H1 (cell line): ENCODE measurements around the gene PPM1L.

Source experiments
- ATF3 ChIP-seq: IDR thresholded peaks from 2 replicates; pipeline ENCODE4 v1.6.1; 2011; ENCODE audit warnings: low read depth, mild to moderate bottlenecking, low read length; ENCODE audit not compliant: insufficient read depth
- CEBPB ChIP-seq: IDR thresholded peaks from 2 replicates; pipeline ENCODE4 v1.6.1; 2012; ENCODE audit warnings: low read depth, low read length
- CREB1 ChIP-seq: IDR thresholded peaks from 2 replicates; pipeline ENCODE4 v1.6.1; 2012; ENCODE audit warnings: inconsistent platforms
- EP300 ChIP-seq, 2 experiments: IDR thresholded peaks; 1 replicate in 1 of 2; 2 replicates in 1 of 2; pipeline ENCODE4 v1.6.1; 2011 to 2012; ENCODE audit warnings: low read depth in 2 of 2, low read length in 2 of 2, mild to moderate bottlenecking in 2 of 2, borderline replicate concordance in 1 of 2, inconsistent platforms in 1 of 2, moderate library complexity in 1 of 2
- EZH2 ChIP-seq: fragments of 200-600 bp; sonication (generic); IDR thresholded peaks from 2 replicates; pipeline ENCODE4 v1.7.1; 2012; ENCODE audit warnings: low read depth, mild to moderate bottlenecking, moderate library complexity, low read length, inconsistent platforms; ENCODE audit not compliant: severe bottlenecking
- HDAC6 ChIP-seq: IDR thresholded peaks from one replicate; pipeline ENCODE4 v1.7.1; 2012; ENCODE audit warnings: low read depth, mild to moderate bottlenecking, inconsistent platforms, low read length, moderate library complexity
- JUND ChIP-seq: IDR thresholded peaks from 2 replicates; pipeline ENCODE4 v1.6.1; 2011; ENCODE audit warnings: mild to moderate bottlenecking, improper control_type of control experiment, low read length
- POLR2A ChIP-seq, 2 experiments: IDR thresholded peaks; 1 replicate in 1 of 2; 2 replicates in 1 of 2; pipeline ENCODE4 v1.6.1; 2011; ENCODE audit warnings: low read depth in 2 of 2, low read length in 2 of 2, mild to moderate bottlenecking in 2 of 2; ENCODE audit errors: control extremely low read depth in 1 of 2
- RBBP5 ChIP-seq: IDR thresholded peaks from 2 replicates; pipeline ENCODE4 v1.7.1; 2012; ENCODE audit warnings: low read depth, mild to moderate bottlenecking, inconsistent platforms, low read length, moderate library complexity, borderline replicate concordance
- RFX5 ChIP-seq: IDR thresholded peaks from 2 replicates; pipeline ENCODE4 v1.6.1; 2011; ENCODE audit warnings: low read depth, low read length, improper control_type of control experiment, borderline replicate concordance
- SIN3A ChIP-seq, 2 experiments: IDR thresholded peaks in 1 of 2; conservative IDR thresholded peaks in 1 of 2; 2 replicates each; pipeline ENCODE4 v1.6.1; 2011 to 2012; ENCODE audit warnings: low read length in 2 of 2, improper control_type of control experiment in 1 of 2, low read depth in 1 of 2, mild to moderate bottlenecking in 1 of 2
- TF ChIP-seq, protein P1 (sequence below), 3 experiments: IDR thresholded peaks; 1 replicate in 2 of 3; 2 replicates in 1 of 3; pipeline versions ENCODE4 v1.5.1 to v1.6.1; 2011; ENCODE audit warnings: low read length in 3 of 3, mild to moderate bottlenecking in 3 of 3, inconsistent platforms in 2 of 3, low read depth in 1 of 3, moderate library complexity in 1 of 3; ENCODE audit not compliant: insufficient read depth in 1 of 3; ENCODE audit errors: control extremely low read depth in 1 of 3
- TF ChIP-seq, protein P2 (sequence below): IDR thresholded peaks from 2 replicates; pipeline ENCODE4 v1.6.1; 2011; ENCODE audit warnings: low read length, improper control_type of control experiment

DNA sequence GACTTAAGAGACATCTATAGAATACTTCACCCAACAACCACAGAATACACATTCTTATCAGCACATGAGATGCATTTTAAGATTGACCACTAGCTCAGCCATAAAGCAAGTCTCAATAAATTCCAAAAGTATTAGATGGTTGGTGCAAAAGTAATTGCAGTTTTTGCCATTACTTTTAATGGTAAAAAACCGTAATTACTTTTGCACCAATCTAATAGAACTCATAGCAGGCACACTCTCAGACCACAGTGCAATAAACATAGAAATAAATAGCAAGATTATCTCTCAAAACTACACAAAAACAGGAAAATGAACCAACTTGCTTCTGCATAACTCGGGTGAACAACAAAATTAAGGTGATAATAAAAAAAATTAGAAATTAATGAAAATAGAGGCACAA lies 33.7 kb upstream of the PPM1L start:
- TF ChIP-seq HDAC6 (no peak), EP300 (IDR thresholded peaks at IDR 0.05; ENCODE audit: borderline replicate concordance in 1 of 2, low read depth in 2 of 2, low read length in 2 of 2) (no peak), JUND (no peak), POLR2A (IDR thresholded peaks at IDR 0.05; ENCODE audit: control extremely low read depth in 1 of 2, low read depth in 2 of 2, low read length in 2 of 2) (no peak), CEBPB (no peak), EZH2 (no peak), ATF3 (no peak), RBBP5 (no peak), CREB1 (no peak), SIN3A (conservative IDR thresholded peaks at IDR 0.05 in 1 of 2, IDR thresholded peaks at IDR 0.05 in 1 of 2; ENCODE audit: low read depth in 1 of 2, low read length in 2 of 2) (no peak), RFX5 (no peak)
- TF ChIP-seq, protein P1, sequence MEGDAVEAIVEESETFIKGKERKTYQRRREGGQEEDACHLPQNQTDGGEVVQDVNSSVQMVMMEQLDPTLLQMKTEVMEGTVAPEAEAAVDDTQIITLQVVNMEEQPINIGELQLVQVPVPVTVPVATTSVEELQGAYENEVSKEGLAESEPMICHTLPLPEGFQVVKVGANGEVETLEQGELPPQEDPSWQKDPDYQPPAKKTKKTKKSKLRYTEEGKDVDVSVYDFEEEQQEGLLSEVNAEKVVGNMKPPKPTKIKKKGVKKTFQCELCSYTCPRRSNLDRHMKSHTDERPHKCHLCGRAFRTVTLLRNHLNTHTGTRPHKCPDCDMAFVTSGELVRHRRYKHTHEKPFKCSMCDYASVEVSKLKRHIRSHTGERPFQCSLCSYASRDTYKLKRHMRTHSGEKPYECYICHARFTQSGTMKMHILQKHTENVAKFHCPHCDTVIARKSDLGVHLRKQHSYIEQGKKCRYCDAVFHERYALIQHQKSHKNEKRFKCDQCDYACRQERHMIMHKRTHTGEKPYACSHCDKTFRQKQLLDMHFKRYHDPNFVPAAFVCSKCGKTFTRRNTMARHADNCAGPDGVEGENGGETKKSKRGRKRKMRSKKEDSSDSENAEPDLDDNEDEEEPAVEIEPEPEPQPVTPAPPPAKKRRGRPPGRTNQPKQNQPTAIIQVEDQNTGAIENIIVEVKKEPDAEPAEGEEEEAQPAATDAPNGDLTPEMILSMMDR (IDR thresholded peaks at IDR 0.05; ENCODE audit: control extremely low read depth in 1 of 3, insufficient read depth in 1 of 3, low read depth in 1 of 3, low read length in 3 of 3) = no peak
- TF ChIP-seq, protein P2, sequence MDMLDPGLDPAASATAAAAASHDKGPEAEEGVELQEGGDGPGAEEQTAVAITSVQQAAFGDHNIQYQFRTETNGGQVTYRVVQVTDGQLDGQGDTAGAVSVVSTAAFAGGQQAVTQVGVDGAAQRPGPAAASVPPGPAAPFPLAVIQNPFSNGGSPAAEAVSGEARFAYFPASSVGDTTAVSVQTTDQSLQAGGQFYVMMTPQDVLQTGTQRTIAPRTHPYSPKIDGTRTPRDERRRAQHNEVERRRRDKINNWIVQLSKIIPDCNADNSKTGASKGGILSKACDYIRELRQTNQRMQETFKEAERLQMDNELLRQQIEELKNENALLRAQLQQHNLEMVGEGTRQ = no peak
